ENCODE results near the gene FAM229B.

FAM229B gene

DNA sequence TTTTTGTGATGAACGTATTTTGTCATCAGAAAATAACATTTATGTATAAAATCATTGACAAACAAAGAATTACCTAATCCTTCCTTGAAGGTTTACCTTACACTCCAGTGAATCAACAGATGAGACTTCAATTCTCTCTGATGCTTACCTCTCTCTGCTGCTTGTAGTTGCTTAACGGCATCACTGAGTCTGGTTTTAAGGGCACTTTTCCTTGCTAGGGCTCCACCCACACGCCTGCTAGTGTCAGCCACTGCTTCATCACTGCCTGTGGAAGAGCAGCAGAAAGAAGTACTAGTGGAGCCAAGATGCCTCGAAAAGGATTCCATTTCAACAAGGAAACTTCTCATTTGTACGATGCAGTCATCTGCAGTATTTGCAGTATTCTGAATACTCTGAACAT, 63.0 kb downstream of the FAM229B start:
- TF ChIP-seq, protein P1, sequence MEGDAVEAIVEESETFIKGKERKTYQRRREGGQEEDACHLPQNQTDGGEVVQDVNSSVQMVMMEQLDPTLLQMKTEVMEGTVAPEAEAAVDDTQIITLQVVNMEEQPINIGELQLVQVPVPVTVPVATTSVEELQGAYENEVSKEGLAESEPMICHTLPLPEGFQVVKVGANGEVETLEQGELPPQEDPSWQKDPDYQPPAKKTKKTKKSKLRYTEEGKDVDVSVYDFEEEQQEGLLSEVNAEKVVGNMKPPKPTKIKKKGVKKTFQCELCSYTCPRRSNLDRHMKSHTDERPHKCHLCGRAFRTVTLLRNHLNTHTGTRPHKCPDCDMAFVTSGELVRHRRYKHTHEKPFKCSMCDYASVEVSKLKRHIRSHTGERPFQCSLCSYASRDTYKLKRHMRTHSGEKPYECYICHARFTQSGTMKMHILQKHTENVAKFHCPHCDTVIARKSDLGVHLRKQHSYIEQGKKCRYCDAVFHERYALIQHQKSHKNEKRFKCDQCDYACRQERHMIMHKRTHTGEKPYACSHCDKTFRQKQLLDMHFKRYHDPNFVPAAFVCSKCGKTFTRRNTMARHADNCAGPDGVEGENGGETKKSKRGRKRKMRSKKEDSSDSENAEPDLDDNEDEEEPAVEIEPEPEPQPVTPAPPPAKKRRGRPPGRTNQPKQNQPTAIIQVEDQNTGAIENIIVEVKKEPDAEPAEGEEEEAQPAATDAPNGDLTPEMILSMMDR (IDR thresholded peaks at IDR 0.05; ENCODE audit: insufficient read depth, low read length, poor library complexity, severe bottlenecking), result no peak
- H3K4me3 ChIP-seq (replicated peaks; ENCODE audit: low read depth, low read length), result no peak overlapping the region
- no peaks in the 10 kb centered on the region for H3K36me3 ChIP-seq (ENCODE audit: control insufficient read depth, insufficient read depth, low read length)
- DNase-seq (ENCODE audit: extremely low read depth, insufficient read length), result no peak
- H3K27me3 ChIP-seq (replicated peaks; ENCODE audit: control insufficient read depth, insufficient read depth, low read length), result no peaks in the 10 kb centered on the region

All from GM06990 (cell line).